T1000 (cell line): ENCODE data around the gene GOLT1B.
"Not testable (repeated sequence)": the region's sequence is repeated elsewhere in the genome, so short reads cannot be mapped to it uniquely, and the experiment has no call there.

Experiments
- DNase-seq: peaks from one replicate; lab custom pipeline; 2025; ENCODE audit warnings: mixed read lengths; lab: John Stamatoyannopoulos, UW

Gene GOLT1B

GRCh38 chr12:21501258-21502163, at the start of gene GOLT1B, which contains the start of gene RECQL:
TSS of gene GOLT1B (plus strand) at chr12:21501789. CDS start at chr12:21501924, 135 bp downstream.
TSS of gene RECQL (minus strand) at chr12:21501635. CDS start at chr12:21499570, 2,065 bp downstream.
- DNase-seq, result peak; percentile 95

GRCh38 chr12:21453312-21453852, 48.2 kb upstream of the GOLT1B start:
- no peak for DNase-seq

GRCh38 chr12:21456291-21456780, 45.3 kb upstream of the GOLT1B start:
- no peak for DNase-seq

- no peak for DNase-seq
Observed at GRCh38 chr12:21459474-21459873, 42.1 kb upstream of the GOLT1B start.

GRCh38 chr12:21467334-21467733, 34.3 kb upstream of the GOLT1B start:
- not testable (repeated sequence) for DNase-seq

- no peak for DNase-seq
Observed at GRCh38 chr12:21471294-21471693, 30.3 kb upstream of the GOLT1B start.

- no peak for DNase-seq
Observed at GRCh38 chr12:21472197-21472823, 29.3 kb upstream of the GOLT1B start.

- DNase-seq, result no peak
Observed at GRCh38 chr12:21475552-21475951, 26.0 kb upstream of the GOLT1B start.

GRCh38 chr12:21476949-21477348, 24.6 kb upstream of the GOLT1B start:
- no peak for DNase-seq

GRCh38 chr12:21478756-21479455, 22.7 kb upstream of the GOLT1B start:
- no peak for DNase-seq

GRCh38 chr12:21483531-21483930, 18.1 kb upstream of the GOLT1B start:
- no peak for DNase-seq

- no peak for DNase-seq
Observed at GRCh38 chr12:21485998-21486397, 15.6 kb upstream of the GOLT1B start.

- no peak for DNase-seq
Observed at GRCh38 chr12:21499765-21500164, 1.8 kb upstream of the GOLT1B start.

- no peak for DNase-seq
Observed at GRCh38 chr12:21500786-21501257, 767 bp upstream of the GOLT1B start.

GRCh38 chr12:21502164-21502496, 541 bp downstream of the GOLT1B start:
- no peak for DNase-seq

GRCh38 chr12:21502872-21503271, 1.3 kb downstream of the GOLT1B start:
- DNase-seq, result no peak

GRCh38 chr12:21505888-21506287, 4.3 kb downstream of the GOLT1B start:
- DNase-seq, result no peak

GRCh38 chr12:21507849-21508248, 6.3 kb downstream of the GOLT1B start:
- DNase-seq, result no peak

GRCh38 chr12:21509768-21510167, 8.2 kb downstream of the GOLT1B start:
- no peak for DNase-seq

- DNase-seq, result no peak
Observed at GRCh38 chr12:21516281-21516680, 14.7 kb downstream of the GOLT1B start.

- no peak for DNase-seq
Observed at GRCh38 chr12:21518451-21518850, 16.9 kb downstream of the GOLT1B start.

- no peak for DNase-seq
Observed at GRCh38 chr12:21521541-21521940, 20.0 kb downstream of the GOLT1B start.
